HG03060 (cell line): ENCODE data around the gene GRM1.

Experiments
- ATAC-seq: cut with Tn5 transposase; IDR thresholded peaks from one replicate; pipeline ENCODE4 v1.9.1; 2021; ENCODE audit warnings: low read depth, moderate number of reproducible peaks; ENCODE audit not compliant: unreplicated experiment

The GRM1 gene

DNA sequence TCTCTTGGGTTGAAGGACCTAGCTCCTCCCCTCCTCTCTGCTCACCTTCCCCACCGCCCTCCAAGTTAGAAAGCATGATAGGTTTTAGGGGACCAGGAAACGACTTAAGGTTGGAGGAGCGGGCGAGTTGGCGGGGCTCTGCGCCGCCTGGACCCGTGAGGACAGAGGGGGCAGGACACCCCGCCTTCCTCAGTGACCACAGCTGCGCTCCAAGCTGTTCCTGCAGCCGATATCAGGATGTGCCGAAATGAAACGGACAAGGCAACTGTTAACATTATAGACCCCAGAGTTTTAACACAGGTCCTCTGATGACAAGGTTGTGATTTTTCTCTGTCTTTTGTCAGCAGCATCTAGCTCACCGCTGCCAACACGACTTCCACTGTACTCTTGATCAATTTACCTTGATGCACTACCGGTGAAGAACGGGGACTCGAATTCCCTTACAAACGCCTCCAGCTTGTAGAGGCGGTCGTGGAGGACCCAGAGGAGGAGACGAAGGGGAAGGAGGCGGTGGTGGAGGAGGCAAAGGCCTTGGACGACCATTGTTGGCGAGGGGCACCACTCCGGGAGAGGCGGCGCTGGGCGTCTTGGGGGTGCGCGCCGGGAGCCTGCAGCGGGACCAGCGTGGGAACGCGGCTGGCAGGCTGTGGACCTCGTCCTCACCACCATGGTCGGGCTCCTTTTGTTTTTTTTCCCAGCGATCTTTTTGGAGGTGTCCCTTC is at the start of gene GRM1:
TSS of gene GRM1 (plus strand) at position 212 of the 722 bp plus-strand sequence. CDS start at position 668, 456 bp downstream.
- ATAC-seq: no peak

DNA sequence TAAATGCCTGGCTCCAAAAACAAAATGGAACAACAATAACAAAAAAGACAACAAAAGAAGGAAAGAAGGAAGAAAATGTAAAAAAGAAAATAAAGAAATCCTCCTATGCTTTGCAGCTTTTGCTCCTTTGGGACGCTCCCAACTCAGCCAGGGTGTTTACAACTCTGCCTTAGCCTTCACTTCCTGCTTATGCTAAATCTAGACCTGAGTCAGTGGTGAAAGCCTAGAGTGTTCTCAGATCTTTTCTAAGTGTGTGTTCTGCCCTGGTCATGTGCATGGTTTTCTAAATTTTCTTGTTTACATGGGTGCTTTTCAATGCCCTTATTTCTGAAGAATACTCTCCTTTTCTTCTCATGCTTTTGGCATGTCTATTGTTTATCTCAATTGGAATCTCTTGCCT is 19.5 kb upstream of the GRM1 start:
- ATAC-seq: no peak

DNA sequence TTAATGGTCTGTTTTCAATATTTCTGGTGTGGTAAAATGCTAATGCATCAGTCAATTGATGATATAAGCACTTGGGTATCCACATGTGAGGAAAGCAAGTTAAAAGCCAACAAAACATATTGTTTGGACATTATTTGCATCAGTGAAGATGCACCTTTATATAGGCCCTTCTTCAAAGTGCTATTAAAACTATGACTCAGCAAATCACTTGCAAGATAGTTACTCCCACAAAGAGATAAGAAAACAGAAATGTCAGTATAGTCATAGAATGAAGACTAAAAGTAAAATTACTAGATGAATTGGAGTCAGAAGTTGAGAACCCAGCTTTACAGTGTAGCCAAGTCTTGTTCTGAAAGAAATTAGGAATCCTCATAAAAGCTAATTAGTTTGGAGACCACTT is 14.6 kb upstream of the GRM1 start:
- ATAC-seq: no peak

DNA sequence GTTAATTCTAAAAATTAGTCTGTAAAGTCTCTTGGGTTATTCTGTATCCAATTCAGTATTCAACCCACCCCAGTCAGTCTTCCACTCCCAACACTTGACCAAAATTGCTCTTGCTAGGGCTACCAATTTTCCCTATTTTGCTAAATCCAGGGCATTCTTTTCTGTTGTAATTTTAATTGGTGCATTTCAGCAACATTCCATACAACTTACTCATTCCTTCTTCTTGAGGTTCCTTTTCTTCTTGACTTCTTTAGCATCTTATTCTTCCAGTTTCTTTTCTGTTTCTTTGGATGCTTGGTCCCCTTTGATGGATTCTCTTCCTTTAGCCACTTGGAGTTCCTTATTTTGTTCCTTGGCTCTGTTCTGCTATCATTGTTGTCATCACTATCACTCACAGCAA is 11.2 kb upstream of the GRM1 start:
- no peak for ATAC-seq

DNA sequence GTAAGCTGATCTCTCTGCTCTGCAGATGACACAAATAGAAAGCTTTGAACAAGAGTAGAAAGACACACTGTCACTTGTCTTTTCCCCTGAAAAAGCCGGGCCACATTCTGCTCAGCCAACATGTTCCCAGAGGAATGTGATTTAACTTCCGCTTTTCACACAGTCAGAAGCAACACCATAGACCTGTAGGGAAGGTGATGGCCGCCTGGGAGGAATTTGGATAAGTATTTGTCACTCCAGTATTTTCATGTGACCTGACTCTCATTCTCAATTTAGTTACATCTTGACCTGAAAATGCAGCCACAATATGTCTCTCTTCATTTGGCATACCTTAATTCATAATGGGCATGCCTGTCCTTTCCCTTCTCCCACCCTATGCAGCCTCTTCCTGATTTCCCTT is 2.0 kb upstream of the GRM1 start:
- no peak for ATAC-seq

DNA sequence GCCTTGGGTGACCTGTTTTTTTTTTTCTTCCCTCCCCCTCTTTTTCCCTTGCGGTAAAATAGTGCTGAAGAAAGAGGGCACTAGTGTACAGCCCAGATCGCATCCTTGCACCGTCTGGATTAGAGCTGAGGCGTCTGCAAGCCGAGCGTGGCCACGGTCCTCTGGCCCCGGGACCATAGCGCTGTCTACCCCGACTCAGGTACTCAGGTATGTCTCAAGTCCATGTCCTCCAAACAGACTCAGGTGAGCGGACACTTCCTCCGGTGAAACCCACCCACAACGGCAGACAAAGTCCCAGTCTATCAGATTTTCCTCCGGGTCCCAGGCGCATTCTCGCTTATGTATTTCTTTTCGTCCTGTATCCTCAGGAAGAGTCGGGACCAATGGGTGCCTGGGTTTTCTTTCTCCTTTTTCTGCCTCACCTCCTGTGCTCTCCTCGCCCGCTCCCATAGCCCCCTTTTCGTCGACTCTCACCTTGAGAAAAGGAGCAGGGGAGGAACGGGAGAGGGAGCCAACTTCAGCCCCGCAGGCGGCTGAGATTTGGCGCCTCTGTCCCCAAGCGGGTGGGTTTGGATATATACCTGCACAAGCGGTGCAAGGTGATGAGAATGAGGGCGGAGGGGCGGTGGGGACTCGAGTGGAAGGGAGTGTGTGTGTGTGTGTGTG is 1.1 kb upstream of the GRM1 start:
- ATAC-seq: no peak

DNA sequence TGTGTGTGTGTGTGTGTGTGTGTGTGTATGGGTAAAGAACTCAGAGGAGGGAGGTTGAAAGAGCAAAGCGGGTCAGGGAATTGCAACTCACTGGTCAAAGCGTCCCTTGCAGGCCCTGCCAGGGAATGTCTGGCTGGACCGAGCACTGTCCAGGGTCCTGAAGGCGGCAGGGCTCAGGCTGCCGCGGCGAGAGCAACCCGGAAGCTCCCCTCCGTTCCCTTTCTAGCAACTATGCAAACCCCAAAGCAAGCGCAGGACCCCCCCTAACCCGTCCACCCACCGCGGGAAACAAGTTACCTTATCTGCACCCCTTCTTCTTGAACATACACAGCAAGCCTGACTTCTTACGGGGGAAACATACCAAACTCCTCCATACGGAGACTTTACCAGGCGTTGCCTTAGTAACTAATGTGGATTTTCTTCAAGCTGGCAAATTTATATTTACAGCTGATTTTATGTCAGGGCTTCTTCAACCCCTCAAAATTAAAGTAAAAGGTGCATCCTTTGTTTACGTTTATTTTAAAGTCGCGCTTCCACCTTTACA is 538 bp upstream of the GRM1 start:
- ATAC-seq: no peak

DNA sequence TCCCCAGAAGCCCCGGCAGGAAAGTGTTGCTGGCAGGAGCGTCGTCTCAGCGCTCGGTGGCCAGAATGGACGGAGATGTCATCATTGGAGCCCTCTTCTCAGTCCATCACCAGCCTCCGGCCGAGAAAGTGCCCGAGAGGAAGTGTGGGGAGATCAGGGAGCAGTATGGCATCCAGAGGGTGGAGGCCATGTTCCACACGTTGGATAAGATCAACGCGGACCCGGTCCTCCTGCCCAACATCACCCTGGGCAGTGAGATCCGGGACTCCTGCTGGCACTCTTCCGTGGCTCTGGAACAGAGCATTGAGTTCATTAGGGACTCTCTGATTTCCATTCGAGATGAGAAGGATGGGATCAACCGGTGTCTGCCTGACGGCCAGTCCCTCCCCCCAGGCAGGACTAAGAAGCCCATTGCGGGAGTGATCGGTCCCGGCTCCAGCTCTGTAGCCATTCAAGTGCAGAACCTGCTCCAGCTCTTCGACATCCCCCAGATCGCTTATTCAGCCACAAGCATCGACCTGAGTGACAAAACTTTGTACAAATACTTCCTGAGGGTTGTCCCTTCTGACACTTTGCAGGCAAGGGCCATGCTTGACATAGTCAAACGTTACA is 817 bp downstream of the GRM1 start:
- ATAC-seq: no peak

DNA sequence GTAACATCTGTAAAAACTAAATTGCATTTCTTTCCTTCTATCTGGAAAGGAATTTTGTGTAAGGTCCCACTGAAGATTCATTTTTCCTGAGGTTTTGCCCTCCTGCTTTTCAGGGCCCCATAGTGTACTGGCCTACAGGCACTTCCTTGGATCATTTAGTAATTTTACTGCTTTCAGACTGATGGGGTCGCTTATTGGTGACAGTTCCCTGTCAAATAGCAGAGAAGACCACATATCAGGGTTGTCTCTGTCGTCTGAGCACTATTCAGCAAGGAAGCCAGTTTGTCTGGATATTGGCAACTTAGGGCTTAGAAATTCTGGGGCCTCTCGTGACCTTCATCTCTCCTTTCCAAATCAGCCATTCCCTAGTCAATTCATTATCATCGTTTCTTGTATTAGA is 3.5 kb downstream of the GRM1 start:
- ATAC-seq: no peak

DNA sequence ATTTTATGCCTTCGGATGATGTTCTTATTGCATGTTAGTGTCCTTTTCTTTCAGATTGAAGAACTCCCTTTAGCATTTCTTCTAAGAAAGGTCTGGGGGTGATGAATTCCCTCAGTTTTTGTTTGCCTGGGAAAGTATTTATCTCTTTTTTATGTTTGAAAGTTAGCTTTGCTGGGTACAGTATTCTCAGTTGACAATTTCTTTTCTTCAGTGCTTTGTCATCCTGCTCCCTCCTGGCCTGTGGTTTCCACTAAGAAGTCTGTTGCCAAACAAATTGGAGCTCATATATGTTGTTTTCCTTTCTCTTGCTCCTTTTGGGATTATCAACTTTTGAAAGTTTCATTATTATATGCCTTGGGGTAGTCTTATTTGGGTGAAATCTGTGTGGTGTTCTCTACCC is 11.5 kb downstream of the GRM1 start:
- no peak for ATAC-seq

DNA sequence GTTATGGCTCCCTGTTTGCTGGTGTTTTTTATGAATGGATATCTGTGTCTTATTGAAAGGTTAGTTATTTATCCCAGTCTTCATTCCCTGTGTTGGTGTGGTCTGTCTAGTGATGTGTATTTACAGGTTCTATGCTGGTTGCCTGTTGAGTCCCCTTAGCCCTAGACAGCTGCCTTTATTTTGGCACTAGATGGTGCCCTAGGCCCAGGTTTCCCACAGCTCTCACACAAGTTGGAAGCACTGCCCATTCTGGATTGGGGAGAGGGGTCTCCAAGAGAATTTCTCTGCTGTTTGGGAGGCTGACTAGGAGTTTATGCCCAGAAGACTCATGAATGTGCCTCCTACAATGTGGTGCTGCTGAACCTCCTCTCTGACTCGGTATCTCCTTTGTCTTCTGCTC is 12.4 kb downstream of the GRM1 start:
- no peak for ATAC-seq

DNA sequence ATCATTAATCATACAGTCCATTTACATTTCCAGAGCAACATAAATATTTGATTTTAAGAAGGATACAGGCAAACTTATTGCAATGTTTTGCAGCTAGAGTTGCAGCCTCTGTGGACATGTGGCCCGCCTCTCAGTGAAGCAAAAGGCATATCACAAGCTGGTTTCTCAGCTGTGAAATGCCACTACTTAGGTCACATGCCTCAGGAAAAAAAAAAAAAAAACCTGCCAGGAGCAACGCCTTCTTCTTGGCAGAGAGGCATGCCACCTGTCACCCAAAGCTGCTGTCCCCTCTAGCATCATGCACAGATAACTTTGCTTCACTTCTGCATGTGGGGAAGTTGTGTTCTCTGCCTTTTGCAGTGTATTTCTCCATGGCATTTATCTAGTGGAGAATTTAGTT is 18.5 kb downstream of the GRM1 start:
- ATAC-seq: no peak

DNA sequence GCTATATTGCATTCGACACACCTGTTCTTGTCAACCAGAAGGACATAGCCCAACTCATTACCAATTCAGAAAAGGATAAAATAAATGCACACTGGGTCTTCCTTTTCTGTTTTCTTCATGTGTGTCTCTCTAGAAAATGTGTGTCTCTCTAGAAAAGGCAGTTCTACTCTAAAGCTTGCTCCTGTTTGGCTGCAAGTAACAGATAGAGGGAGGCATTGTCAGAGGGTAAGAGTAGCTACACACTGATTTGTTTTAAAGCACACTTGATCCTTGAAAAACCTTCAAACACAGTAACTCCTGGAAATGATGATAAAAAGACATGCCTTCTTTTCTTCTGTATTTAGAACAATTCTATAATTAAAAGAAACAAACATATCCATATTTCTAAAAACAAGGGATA is 21.3 kb downstream of the GRM1 start:
- no peak for ATAC-seq

DNA sequence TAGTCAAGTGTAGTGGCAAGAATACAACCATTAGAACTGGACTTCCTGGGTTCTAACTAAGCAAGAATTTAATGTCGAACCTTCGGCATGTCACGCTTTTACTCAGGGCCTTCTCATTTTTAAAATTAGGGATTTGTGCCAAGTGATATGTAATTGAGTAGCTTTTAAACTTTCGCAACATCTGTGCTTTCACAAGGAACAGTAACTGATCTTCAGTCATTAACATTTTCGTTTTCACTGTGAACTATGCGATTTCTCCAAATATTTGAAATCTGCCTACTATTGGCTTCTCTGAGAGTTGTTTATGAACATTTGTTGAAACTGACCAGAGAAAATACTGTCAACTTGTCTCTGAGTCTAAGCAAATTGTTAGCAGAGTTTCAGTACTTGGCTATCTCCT is 27.6 kb downstream of the GRM1 start:
- no peak for ATAC-seq

DNA sequence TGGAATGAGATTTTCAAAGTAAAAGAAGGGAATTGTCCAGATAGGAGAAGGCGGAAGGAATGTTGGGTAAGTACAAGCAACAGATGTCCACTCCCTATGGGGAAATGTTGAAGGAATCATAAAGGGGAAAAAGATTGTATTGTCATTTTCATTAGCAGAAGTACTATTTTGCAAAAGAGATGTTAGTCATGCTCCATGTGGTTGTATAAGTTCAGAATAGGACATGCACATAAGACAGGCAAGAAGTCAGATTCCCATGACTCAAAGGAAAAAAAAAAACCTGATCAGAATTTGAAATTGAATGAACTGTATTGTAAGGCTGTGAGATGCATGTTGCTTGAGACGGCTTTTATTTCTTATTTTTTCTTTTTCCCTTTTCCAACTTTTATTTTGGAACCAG is 36.8 kb downstream of the GRM1 start:
- ATAC-seq: no peak

DNA sequence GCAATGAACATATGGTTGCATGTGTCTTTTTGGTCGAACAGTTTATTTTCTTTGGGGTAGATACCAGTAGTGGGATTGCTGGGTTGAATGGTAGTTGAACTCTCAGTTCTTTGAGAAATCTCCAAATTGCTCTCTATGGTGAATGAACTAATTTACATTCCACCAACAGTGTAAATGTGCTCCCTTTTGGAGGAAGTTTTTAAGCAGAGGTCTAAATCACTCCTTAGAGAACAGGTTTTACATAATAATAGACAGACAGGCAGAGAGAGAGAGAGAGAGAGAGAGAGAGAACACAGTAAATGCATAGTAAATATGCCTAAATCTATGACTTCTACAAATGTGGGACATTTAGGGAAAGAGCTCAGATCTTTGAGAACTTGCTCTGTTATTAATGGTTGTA is 37.6 kb downstream of the GRM1 start:
- ATAC-seq: no peak

DNA sequence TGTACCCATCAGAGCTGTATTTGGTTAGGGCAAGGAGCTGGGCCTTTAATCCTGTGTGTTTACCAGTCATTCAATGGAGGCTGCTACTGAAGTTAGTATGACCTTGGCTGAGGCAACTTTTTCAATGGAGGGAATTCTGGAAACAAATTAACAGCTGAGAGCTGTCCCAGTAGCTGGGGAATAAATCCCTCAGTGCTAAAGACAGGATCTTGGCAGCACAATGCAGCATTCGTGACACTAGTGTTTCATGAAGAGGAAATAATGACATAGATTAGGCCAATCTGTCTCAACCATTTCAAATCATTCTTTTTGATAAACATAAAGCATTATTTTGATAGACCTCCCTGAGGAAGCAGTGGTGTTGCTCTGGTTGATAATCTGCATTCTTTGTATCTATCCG is 42.9 kb downstream of the GRM1 start:
- no peak for ATAC-seq

DNA sequence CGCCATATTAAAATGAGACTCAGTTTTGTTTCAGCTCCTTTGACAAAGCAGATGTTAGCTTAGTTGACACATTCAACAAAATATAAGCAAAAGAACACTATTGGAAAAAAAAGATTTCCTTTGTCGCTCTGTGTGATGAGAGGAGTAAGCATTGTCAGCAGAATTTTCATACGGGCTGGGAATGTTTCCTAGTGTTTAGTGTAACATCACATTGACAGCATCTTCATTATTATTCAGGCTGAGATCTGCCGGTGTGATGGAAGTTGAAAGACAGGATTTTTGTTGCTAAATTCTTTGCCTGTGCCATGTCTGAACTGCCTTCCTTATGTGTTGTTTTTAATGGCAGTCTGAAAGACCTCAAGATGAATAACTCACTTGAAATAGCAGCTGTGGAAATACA is 49.1 kb downstream of the GRM1 start:
- ATAC-seq: no peak

DNA sequence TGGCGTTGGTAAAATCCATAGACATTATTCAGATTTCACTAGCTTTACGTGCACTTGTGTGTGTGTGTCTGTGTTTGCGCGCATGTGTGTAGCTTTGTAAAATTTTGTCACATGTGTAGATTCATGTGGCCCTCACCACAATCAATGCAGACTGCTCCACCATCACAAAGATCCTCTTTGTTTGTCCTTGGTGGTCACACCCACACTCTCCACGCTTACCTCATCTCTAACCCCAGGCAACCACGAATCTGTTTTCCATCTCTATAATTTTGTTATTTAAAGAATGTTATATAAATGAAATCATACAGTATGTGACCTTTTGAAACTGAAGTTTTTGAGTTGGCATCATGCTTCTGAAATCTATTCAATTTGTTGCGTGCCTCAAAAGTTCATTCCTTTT is 58.5 kb downstream of the GRM1 start:
- no peak for ATAC-seq

DNA sequence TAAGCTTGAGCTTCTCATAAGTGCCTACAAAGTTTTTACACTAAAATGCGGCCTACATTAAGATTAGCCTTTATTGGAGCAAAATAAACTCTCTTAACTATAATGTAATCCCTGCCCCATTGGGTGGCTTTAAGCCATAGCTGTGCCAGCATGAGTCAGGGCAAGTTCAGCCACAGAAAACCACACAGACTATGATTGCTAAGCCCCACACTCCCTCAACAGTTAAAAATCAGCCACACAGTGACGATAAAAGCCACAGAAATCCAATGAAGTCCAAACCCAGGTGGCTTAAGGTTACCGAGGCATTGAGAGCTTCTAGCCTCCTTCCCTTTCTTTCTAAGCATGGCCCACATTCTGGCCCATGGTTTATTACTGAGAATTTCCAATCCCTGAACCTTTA is 61.6 kb downstream of the GRM1 start:
- ATAC-seq: no peak

DNA sequence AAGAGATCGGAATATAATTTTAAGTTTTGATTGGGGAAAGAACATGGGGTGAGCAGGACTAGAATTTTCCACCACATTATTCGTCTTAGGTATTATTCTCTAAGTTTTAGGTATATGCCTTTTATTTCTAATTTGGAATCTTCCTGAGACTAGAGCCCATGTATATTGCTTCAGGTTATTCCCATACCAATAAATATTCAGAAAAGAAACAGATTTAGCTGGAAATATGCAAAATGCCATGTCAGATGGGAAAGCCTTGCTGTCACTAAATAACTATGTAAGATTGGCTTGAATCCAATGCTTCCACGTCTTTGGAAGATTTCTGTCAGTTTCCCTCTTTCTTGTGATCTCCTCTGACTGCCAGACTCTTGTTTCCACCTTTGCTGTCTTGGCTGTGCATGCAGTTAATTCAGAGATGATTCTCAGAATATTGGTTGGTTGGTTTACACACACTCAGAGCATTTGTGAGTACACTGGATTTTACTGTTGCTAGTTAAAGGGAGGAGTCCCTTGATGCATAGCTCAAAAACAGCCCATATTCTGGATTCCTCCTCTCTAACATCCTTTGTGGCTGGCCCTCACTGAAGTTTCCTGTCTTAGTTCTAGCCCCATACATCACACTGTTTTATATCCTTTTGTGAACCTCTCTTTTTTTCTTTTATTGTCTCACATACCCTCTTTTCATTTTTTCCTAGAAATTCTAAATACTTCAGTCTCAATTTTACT is 64.3 kb downstream of the GRM1 start:
- no peak for ATAC-seq
